Measurements from ENCODE around the gene SENP1.
A peak's percentile ranks its signal among the peaks of the same experiment; 100 is the strongest.

Gene SENP1

DNA sequence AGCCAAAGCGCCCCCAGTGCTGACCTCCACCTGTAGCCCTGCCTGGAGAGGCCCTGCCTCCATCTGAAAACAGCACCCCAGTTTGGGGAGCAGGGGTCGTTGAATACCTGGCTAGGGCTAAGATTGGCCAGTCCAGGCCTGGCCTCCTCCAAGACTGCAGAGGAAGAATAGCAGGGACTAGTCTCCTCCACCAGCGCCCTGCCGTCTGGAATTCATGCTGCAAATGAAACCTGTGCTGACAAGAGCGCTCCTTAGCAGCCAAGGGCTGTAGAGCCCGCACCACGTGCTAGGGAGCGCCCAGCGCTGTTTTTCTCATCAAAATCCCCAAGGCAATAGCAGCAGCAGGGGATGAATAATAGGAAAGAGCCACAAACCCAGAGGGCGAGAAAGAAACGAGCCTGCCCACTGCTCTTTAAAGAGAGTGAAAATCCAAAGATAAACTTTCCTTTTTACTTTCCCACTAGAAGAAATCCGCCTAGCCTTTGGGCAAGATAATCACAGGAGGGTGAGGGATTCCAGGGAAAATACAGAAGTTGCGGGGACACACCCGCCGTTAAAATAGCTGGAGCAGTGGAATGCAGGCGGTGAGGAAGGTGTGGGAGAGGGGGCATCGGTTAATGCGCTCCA lies 104.9 kb downstream of the SENP1 start:
- peak; percentile 69 for DNase-seq (ENCODE audit: low spot score)

DNA sequence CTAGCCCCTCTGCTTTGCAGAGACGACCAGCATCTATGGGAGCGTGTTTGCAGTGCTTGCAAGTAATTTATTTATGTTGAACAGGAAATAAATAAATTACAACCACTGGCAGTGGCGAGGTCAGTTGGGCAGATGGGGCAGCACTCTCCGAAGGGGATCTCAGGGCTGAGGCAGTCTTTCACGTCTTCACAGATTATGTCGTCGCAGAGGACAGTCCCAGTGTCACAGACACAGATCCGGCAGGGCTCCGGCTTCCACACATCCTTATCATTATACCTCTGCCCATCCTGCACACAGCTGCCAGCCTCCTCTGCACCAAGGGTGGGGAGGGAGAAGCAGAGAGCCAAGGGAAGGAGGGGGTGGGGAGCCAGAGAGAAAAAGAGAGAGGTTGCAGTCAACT lies 106.1 kb downstream of the SENP1 start:
- no peak for DNase-seq (ENCODE audit: low spot score)

DNA sequence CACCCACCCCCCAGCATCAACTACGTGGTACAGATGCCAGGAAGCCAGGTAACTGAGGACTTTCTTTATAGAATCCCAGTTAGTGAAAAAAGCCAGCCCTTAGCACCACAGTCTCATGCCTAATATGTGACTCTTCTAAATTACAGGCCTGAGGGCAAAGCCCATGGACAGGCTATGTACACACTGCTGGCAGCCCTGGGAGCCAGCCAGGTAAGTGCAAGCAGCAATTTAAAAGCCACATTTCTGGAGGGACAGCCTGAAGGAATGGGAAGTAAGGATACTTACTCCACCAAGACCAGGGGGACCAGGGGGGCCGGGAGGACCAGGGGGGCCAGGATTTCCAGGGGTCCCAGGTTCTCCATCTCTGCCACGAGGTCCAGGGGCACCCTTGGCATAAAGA lies 108.6 kb downstream of the SENP1 start:
- DNase-seq (ENCODE audit: low spot score): no peak

DNA sequence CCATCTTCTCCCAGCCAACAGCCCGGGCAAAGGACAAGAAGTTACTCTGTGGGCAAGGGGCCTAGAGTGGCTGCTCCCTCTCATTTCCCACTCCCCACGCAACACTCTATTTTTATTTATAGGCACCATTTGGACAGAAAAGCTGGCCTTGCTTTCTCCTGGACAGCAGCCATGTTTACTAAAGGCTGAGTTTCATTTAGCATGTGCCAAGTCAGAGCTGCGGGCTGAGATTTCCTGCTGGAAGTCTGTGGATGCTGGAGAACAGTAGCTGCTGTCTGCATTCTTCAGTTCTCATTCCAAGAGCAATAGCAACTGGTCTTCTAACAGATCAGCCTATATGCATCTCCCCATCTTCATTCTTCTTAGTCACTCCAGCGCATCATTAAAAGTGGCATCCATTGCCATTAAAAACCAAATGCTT lies 109.9 kb downstream of the SENP1 start:
- no peak for DNase-seq (ENCODE audit: low spot score)

DNA sequence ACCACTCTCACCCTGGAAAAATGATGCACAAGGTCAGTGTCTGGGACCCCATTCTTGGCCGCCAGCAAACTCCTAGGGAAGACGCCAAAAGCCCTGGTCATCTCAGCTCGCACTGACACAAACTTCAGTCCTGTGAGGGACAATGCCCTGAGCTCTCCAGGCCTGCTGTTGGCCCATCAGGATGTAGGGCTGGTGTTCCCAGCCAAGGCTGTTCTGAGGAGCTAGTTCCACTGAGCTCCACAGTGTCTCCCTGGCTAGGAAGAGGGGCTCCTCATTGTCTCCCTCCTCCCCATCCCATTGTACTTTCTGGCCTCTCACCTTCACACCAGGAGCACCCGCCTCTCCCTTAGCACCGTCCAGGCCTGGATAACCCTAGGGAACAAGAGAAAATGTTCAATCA lies 112.4 kb downstream of the SENP1 start:
- no peak for DNase-seq (ENCODE audit: low spot score)
